ENCODE measurements around the gene GPR45.

GRCh38 chr2:105278654-105279053 is 37.1 kb downstream of the GPR45 start:
- TF ChIP-seq CTCF (IDR thresholded peaks at IDR 0.05), result no peak
- no peak for TF ChIP-seq POLR2A (IDR thresholded peaks at IDR 0.05)
